ENCODE data around the gene DIP2C.
"Not testable (repeated sequence)": the region's sequence is repeated elsewhere in the genome, so short reads cannot be mapped to it uniquely, and the experiment has no call there.

The DIP2C gene

DNA sequence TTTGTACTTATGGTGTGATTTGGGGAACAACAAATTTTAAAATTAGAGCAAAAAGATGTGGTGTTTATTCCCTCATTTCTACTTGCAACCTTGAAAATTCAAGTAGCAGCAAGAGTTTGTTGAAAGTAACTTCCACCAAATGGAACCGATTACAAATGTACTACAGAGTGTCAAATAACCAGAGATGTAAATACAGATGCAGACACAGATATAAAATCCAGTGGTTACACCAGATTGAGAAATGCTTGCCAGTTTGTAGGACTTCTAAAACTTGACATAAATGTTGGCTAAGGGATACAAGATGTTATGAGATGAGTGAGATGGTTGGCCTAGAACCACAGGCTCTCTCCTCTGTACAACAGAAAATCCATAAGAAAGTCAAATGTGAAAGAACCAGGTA is 162.1 kb downstream of the DIP2C start:
- DNase-seq, result no peak

DNA sequence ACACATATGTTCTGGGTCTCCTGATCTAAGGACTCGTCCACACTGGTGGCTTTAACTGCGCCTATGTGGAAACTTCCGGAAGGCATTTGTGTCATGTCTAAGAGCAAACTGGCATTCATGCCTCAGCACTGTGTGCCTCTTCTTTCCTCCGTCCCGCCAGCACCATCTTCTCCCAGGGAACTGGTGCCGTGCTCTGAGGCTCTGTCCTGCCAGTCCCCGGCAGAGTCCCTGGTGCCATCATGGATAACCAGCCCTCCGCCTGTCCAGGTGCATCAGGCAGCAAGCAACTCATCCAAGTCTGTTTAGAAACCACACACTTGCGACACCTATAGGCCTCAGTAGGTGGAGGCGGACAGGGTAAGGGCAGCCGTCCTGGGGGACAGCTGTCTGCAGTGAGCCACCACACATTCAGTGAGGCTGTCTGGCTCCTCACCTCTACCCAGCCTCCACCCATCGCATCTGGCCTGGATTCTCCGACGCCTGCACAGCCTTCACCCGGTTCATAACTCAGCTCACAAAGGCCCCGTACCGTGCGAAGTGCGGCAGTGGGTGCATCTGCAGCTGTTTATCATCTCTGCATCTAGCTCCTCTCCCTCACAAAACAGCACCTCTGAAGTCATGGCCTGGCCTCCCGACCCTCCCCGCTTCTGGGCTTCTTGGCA is 162.7 kb downstream of the DIP2C start:
- DNase-seq, result no peak

GRCh38 chr10:525565-526315 is 163.7 kb downstream of the DIP2C start:
- no peak for DNase-seq

DNA sequence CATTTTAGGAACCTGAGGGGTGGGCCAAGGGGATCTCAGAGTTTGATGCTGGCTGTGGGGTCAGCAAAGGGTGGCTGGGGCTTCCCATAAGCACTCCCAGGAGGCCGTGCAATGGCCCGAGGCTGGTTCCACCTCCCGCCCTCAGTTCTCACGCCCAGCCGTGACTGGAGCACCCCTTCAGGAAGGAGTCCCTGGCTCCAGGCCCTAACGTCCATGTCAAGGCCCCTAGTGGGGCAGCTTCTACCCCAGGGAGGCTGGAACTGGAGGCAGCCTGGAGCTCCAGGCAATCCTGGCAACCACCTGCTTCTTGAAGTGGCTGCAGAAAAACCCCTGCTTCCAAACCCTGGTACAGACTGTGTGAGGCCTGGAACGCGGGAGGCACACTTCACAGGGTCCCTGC is 165.5 kb downstream of the DIP2C start:
- DNase-seq, result no peak

- no peak for DNase-seq
Observed at GRCh38 chr10:522350-522749, 167.1 kb downstream of the DIP2C start.

GRCh38 chr10:521261-522250 is 167.9 kb downstream of the DIP2C start:
- no peak for DNase-seq

- no peak for DNase-seq
Observed at GRCh38 chr10:520402-520787, 169.1 kb downstream of the DIP2C start.

DNA sequence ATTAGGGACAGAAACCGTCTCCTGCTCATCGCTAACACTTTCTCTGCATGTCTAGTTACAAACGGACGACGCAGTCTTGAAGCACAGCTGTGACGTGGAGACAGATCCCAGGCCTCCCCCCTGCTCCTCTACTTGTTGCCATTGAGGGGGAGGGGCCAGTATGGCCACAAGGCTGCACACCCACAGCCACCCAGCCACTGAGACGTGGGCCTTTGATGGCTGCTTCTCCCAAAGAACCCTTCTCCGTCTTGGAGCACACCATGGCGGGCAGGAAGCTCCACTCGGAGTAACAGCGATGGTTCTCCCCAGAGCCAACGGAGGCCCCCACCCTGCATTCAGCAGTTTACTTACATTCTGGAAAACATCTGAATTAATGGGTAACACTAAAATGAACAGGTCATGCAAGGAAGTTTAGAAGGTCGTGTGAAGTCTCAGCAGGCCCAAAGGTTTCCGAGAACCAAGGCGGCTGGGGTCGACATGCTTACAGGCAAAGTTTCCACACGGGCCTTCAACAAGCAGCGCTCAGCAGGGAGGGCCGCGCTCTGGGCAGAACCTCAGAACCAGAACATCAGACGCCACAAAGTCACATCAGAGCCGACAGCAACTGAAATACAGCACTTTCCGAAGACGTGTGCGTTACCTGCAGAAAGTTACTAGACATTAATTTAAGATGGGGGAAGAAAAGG is 169.6 kb downstream of the DIP2C start:
- DNase-seq, result no peak

GRCh38 chr10:519055-519715 is 170.3 kb downstream of the DIP2C start:
- no peak for DNase-seq

- no peak for DNase-seq
Observed at GRCh38 chr10:517872-518475, 171.5 kb downstream of the DIP2C start.

DNA sequence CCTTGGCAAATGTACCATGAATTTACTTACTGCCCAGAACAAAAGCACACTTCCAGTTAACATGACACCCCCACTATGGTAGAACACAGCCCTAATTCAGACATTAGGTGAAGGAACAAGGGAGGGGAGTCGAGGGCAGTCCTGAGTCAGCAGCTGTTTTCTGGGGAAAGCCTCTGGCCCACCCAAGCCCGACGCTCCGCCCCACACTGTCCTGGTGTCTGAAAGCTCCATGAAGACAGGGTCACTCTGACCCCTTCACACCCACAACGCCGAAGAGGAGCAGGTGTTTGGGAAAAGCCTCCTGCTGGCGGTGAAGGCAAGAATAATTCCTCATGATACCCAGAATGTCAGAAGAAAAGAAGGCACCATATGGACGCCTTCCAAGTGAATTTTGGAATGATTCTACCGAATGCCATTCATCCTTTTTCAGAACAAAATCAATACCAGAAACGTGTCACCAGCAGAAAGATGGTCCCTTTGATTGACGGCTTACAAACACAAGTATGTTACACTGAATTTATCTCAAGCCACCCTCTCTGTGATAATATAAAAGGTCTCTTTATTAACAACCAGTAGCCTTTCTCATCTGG is 172.1 kb downstream of the DIP2C start:
- no peak for DNase-seq

DNA sequence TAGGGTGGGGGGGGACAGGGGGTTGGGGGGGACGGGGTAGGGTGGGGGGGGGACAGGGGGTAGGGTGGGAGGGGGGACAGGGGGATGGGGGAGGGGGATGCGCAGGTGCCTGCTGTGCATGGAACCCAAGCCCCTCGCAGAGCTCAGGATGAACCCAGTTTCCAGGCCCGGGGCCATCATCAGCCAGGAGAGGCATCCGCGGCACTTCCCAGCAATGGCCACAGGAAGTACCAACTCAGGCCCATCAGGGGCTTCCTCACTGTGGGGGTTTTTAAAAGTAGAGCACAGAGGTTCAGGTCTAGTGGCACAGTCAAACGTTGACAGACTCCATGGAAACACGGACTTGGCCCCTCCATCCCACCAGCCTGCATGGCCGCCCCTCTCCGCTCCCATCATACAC is 172.7 kb downstream of the DIP2C start:
- DNase-seq, result no peak

- no peak for DNase-seq
Observed at GRCh38 chr10:515674-516073, 173.8 kb downstream of the DIP2C start.

DNA sequence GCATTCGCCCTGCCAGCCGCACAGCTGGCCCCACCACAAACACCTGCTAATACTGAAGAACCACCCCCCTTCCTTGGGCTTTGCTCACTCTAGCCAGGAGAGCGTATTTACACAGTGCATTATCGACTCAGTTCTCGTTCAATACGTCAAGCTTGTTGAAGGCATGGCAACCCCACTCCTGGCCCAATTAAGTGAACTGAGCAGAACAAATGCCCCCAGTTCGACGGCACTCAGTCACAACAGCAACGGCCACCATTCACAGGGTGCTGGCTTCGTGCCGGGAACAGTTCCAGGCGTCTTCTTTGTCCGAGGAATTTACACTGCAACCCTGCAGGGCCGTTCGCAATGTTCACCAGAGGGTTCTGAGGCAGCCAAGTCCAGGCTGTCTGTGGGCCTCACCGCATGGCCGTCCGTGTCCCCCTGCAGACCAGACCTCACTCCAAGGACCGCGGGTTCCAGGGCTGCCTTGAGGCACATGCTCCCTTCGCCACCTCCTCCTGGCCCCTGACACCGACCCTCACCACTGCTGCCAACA is 175.3 kb downstream of the DIP2C start:
- peak; percentile 65 for DNase-seq

- DNase-seq, result no peak
Observed at GRCh38 chr10:513393-513792, 176.1 kb downstream of the DIP2C start.

DNA sequence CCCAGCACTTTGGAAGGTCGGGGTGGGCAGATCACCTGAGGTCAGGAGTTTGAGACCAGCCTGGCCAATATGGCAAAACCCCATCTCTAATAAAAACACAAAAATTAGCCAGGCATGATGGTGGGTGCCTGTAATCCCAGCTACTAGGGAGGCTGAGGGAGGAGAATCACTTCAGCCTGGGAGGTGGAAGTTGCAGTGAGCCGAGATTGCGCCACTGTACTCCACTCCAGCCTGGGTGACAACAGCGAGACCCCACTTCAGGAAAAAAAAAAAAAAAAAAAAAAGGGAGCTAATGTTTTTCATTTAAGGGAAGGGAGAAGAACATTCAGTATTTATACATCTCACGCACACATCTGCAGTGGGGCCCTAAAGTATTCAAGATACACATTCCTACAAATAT is 176.8 kb downstream of the DIP2C start:
- DNase-seq, result not testable (repeated sequence)

DNA sequence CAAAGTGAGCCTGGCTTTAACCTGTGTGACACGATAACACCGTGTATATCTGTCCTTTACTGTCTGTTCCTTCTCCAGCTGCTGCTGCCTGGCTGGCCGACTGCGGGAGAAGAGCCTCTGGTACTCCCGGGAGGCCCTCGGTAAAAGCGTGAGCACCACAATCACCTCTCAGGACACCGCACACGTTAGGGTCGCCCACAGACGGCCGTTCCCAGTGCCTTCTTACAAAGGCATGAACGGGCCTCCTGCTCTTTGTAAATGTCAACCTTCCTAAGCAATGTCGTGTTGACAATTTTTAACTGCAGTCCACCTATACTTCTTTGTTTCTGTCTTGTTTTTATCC is 177.6 kb downstream of the DIP2C start:
- no peak for DNase-seq

GRCh38 chr10:511101-511848 is 178.2 kb downstream of the DIP2C start:
- peak; percentile 21 for DNase-seq

DNA sequence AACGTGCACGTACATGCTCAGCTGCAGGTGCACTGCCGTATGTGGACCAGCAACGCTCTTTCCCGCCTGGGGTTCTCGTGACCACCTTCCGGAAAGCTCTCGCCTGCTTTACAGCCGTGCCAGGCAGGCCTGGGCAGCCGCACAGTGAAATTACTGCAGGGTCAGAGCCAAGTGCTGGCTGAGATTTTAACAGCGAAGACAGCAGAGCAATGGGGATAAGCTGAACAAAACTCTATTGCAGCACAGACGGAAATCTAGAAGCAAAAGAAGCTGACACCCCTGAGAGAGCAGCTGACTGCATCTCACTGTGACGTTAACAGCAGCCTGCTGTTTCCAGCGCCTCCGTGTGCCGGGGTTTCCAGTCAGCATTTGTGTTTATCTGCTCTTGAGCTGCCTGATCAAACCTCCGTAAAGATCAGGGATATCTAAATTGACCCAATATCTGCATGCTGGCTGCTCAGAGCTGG is 179.0 kb downstream of the DIP2C start:
- no peak for DNase-seq

GRCh38 chr10:509361-510102 is 179.9 kb downstream of the DIP2C start:
- DNase-seq, result no peak
